ENCODE results near the gene KSR1.

- no peak for TF ChIP-seq CTCF (IDR thresholded peaks at IDR 0.05)
- no peak for TF ChIP-seq POLR2A (IDR thresholded peaks at IDR 0.05)
These were observed 35.1 kb upstream of the KSR1 start for GRCh38 chr17:27421111-27421510.

Data from Peyer's patch (tissue), 4 donors.